Stomach (tissue), 9 donors: ENCODE data around the gene TM7SF3. TPM values are rescaled to one million over a fixed set of nuclear protein-coding genes. Genes with fewer than 3 reads are reported as not detected.
"Not testable (repeated sequence)": the region's sequence is repeated elsewhere in the genome, so short reads cannot be mapped to it uniquely, and the experiment has no call there.

ENCODE experiments used
- DNase-seq, 2 donors: peaks; one replicate each; pipeline versions ENCODE4 v3.0.0 to v3.0.0-alpha.2; 2013 to 2019
- H3K27ac ChIP-seq, 5 donors: fragments of 200-600 bp in 4 of 5; sonication (generic) in 4 of 5; one replicate each; pipeline ENCODE4 v1.5.1; 2013 to 2019; ENCODE audit warnings: mild to moderate bottlenecking in 1 of 5, moderate library complexity in 1 of 5
- H3K27me3 ChIP-seq, 3 donors: fragments of 200-600 bp; sonication (generic); one replicate each; pipeline ENCODE4 v1.5.1; 2017 to 2019; ENCODE audit warnings: mixed run types in 1 of 3
- H3K36me3 ChIP-seq, 4 donors: fragments of 200-600 bp; sonication (generic); 1 replicate in 3 of 4; 2 replicates in 1 of 4; pipeline ENCODE4 v1.5.1; 2016 to 2019
- H3K4me1 ChIP-seq, 4 donors: fragments of 200-600 bp; sonication (generic); one replicate each; pipeline ENCODE4 v1.5.1; 2016 to 2019
- H3K4me3 ChIP-seq, 4 donors: fragments of 200-600 bp; sonication (generic) in 3 of 4; one replicate each; pipeline ENCODE4 v1.5.1; 2016 to 2019; ENCODE audit warnings: mild to moderate bottlenecking in 1 of 4
- H3K9me3 ChIP-seq, 4 donors: fragments of 200-600 bp; sonication (generic); one replicate each; pipeline ENCODE4 v1.5.1; 2016 to 2019
- EP300 ChIP-seq: sonication (generic); formaldehyde crosslinking; IDR thresholded peaks from one replicate; pipeline ENCODE4 v1.6.1; 2017; ENCODE audit warnings: antibody characterized with exemption
- POLR2A ChIP-seq, 4 donors: fragments of 450-650 bp; IDR thresholded peaks; one replicate each; pipeline ENCODE4 v1.6.1; 2016; ENCODE audit warnings: antibody characterized with exemption in 4 of 4, control low read depth in 2 of 4, mild to moderate bottlenecking in 1 of 4, moderate library complexity in 1 of 4
- POLR2AphosphoS5 ChIP-seq, 3 donors: sonication (generic); formaldehyde crosslinking; IDR thresholded peaks; one replicate each; pipeline ENCODE4 v1.6.1; 2016; ENCODE audit warnings: antibody characterized with exemption in 3 of 3
- WGBS, 5 donors: extraction: QIAGEN DNeasy Blood & Tissue Kit in 3 of 5; methylation state at CpG; one replicate each; pipeline versions ENCODE4 v1.1.5 to v1.1.7; 2013 to 2018; 5-methylcytosine and 5-hydroxymethylcytosine counted together
- intact Hi-C: fragments of 100-400 bp; cut with DNase I; formaldehyde crosslinking; loops from one replicate; pipeline ENCODE4 v1.15.1; 2023; ENCODE audit warnings: low total_unique reads
- polyA plus RNA-seq, 3 donors: library from polyadenylated mRNA; stranded (reverse); fragments of 200-250 nt; gene quantifications; one replicate each; pipeline ENCODE4 v1.2.3, GENCODE V29; 2013
- total RNA-seq, 5 donors: library from RNA; depleted of rRNA; stranded (reverse); fragments of >200 nt; gene quantifications; one replicate each; pipeline versions ENCODE4 v1.1.0 to v1.2.3, GENCODE V29; 2014 to 2016
- TF ChIP-seq, protein P1 (sequence below), 7 experiments: fragments of 450-650 bp in 4 of 7; fragments of 200-600 bp in 3 of 7; sonication (generic) in 3 of 7; IDR thresholded peaks; one replicate each; pipeline ENCODE4 v1.5.1; 2016 to 2019; ENCODE audit warnings: antibody characterized with exemption in 7 of 7, control low read depth in 2 of 7, mild to moderate bottlenecking in 1 of 7
- donor health status: healthy with polysubstance abuse.
- donor health status: Bipolar disorder and iron deficiency.
- donor health status: healthy.

The TM7SF3 gene
- total and polyA plus RNA-seq, 8 donors = 13.5 to 148 (median 75.4) TPM

DNA sequence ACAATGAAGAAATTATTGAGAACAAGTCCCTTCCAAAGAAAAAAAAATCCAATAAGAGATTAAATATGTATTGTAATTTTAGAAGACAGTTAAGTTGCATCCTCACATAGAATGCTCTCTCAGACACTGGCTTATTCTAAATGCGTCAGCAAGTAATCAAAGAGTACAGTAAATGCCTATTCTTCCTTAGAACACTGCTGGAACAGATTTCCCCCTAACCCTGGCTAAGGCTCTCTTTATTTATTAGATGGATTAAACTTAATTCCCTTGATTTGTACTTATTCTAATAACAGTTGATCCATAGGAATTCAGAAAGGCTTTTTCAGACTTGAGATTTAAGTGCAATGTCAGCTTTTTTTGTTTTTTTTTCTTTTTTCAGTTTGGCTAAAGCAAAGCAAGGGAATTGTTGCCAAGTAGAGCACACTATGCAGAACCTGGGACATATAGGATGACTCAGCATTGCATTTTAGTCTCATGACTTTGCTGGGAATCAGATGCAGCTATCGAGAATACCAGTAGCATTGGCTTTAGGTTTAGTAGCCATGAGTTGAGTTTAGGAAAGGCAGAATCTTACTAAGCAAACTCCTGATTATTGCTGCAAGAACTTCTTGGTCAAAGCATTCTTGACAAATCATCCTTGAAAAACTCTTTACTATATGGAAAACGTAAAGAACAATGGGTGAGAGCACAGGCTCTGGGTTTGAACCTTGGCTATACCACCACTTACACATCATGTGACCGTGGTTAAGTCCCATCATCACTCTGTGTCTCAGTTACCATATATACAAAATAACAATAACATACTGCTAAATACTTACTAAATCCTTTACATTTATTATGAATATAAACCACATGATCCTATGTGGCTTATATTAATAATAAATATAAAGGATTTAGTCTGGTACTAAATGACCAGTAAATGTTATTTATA is 34.9 kb upstream of the TM7SF3 start:
- Histone ChIP-seq H3K4me3 (no peak overlapping the region), H3K4me1 (no peaks in the 10 kb centered on the region), H3K27me3 (no peaks in the 10 kb centered on the region), H3K9me3 (peaks cover 0 to 1% (median 0%) of the 10 kb centered on the region in 4 donors), H3K27ac (no peak overlapping the region), H3K36me3 (no peaks in the 10 kb centered on the region)
- 67 to 80% (median 68%) methylated on average over 4 of the region's 4 CpGs for WGBS, 5 donors
- peak in 1 of 2 donors; percentile 55 for DNase-seq
- TF ChIP-seq, protein P1, sequence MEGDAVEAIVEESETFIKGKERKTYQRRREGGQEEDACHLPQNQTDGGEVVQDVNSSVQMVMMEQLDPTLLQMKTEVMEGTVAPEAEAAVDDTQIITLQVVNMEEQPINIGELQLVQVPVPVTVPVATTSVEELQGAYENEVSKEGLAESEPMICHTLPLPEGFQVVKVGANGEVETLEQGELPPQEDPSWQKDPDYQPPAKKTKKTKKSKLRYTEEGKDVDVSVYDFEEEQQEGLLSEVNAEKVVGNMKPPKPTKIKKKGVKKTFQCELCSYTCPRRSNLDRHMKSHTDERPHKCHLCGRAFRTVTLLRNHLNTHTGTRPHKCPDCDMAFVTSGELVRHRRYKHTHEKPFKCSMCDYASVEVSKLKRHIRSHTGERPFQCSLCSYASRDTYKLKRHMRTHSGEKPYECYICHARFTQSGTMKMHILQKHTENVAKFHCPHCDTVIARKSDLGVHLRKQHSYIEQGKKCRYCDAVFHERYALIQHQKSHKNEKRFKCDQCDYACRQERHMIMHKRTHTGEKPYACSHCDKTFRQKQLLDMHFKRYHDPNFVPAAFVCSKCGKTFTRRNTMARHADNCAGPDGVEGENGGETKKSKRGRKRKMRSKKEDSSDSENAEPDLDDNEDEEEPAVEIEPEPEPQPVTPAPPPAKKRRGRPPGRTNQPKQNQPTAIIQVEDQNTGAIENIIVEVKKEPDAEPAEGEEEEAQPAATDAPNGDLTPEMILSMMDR (IDR thresholded peaks at IDR 0.05) = no peak
- TF ChIP-seq POLR2A (IDR thresholded peaks at IDR 0.05) = no peak
- TF ChIP-seq POLR2AphosphoS5 (IDR thresholded peaks at IDR 0.05) = no peak
- TF ChIP-seq EP300 = no peak
- intact Hi-C loops = no loop called here

DNA sequence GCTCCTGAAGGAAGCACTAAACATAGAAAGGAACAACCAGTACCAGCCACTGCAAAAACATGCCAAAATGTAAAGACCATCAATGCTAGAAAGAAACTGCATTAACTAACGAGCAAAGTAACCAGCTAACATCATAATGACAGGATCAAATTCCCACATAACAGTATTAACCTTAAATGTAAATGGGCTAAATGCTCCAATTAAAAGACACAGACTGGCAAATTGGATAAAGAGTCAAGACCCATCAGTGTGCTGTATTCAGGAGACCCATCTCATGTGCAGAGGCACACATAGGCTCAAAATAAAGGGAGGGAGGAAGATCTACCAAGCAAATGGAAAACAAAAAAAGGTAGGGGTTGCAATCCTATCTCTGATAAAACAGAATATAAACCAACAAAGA is 27.8 kb upstream of the TM7SF3 start:
- Histone ChIP-seq H3K36me3 (peaks cover 0 to 13% (median 6%) of the 10 kb centered on the region in 4 donors), H3K9me3 (peaks cover 0 to 20% (median 6%) of the 10 kb centered on the region in 4 donors)
- H3K27ac ChIP-seq, H3K27me3 ChIP-seq, H3K4me3 ChIP-seq, DNase-seq, intact Hi-C loops, H3K4me1 ChIP-seq: not testable (repeated sequence)
- WGBS, 5 donors = 91 to 100% (median 98%) methylated on average over 1 of the region's 1 CpG

DNA sequence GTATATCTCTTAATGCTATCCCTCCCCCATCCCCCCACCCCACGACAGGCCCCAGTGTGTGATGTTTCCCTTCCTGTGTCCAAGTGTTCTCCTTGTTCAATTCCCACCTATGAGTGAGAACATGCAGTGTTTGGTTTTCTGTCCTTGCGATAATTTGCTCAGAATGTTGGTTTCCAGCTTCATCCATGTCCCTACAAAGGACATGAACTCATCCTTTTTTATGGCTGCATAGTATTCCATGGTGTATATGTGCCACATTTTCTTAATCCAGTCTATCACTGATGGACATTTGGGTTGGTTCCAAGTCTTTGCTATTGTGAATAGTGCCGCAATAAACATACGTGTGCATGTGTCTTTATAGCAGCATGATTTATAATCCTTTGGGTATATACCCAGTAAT is 26.5 kb upstream of the TM7SF3 start:
- H3K27ac ChIP-seq, H3K27me3 ChIP-seq, DNase-seq, H3K4me1 ChIP-seq, H3K4me3 ChIP-seq, intact Hi-C loops: not testable (repeated sequence)
- peaks cover 0 to 13% (median 6%) of the 10 kb centered on the region in 4 donors for H3K36me3 ChIP-seq
- WGBS, 5 donors = 95 to 100% (median 97%) methylated on average over 2 of the region's 4 CpGs
- H3K9me3 ChIP-seq = peaks cover 0 to 20% (median 6%) of the 10 kb centered on the region in 4 donors

DNA sequence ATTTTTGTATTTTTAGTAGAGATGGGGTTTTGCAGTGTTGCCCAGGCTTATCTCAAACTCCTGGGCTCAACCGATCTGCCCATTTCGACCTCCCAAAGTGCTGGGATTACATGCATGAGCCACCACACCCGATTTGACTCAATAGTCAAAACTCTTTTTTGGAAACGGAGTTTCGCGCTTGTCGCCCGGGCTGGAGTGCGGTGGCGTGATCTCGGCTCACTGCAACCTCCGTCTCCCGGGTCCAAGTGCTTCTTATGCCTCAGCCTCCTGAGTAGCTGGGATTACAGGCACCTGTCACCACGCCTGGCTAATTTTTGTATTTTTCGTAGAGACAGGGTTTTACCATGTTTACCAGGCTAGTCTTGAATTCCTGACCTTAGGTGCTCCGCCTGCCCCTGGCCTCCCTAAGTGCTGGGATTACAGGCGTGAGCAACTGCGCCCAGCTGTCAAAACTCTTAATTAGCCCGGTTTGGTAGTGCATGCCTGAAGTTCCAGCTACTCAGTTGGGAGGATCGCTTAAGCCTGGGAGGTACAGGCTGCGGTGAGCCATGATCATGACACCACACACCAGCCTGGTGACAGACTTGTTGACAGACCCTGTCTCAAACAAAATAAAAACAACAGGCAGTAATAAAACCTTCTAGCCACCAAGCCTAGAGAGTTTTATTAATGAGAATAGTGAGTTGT is 20.6 kb upstream of the TM7SF3 start:
- TF ChIP-seq EP300 (no peak), POLR2A (IDR thresholded peaks at IDR 0.05) (no peak), POLR2AphosphoS5 (IDR thresholded peaks at IDR 0.05) (no peak)
- TF ChIP-seq, protein P1 (IDR thresholded peaks at IDR 0.05) = no peak
- WGBS, 5 donors = 94 to 97% (median 95%) methylated on average over 21 of the region's 21 CpGs
- H3K36me3 ChIP-seq = peaks cover 14 to 59% (median 50%) of the 10 kb centered on the region in 4 donors
- H3K4me3 ChIP-seq = no peak overlapping the region
- H3K4me1 ChIP-seq = no peaks in the 10 kb centered on the region
- no peak for DNase-seq
- no peak overlapping the region for H3K27ac ChIP-seq
- H3K9me3 ChIP-seq = no peaks in the 10 kb centered on the region
- no peaks in the 10 kb centered on the region for H3K27me3 ChIP-seq
- intact Hi-C loops = no loop called here

DNA sequence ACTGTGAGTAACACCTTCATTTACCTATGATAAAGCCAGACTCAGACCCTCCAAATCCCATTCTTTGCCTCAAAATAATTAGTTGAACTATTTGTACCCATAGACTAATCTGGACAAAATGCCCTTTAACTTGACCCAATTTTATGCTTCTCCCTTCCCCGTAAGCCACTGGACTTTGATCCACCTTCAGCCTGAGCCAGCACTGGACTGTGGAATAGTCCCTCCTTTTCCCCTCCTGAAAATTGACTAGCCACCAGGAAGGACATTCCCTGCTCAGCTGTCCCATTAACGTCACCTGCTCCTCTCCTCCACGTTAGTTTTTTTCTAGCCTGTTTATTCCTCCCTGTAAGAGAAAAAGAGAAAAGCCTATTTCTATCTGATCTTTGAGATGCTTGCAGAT is 18.5 kb upstream of the TM7SF3 start:
- Histone ChIP-seq H3K4me3 (no peak overlapping the region), H3K4me1 (no peaks in the 10 kb centered on the region), H3K36me3 (peaks cover 28 to 76% (median 68%) of the 10 kb centered on the region in 4 donors), H3K27me3 (no peaks in the 10 kb centered on the region), H3K27ac (no peak overlapping the region), H3K9me3 (no peaks in the 10 kb centered on the region)
- intact Hi-C loops = no loop called here
- 85 to 92% (median 89%) methylated on average over 3 of the region's 3 CpGs for WGBS, 5 donors
- no peak for TF ChIP-seq EP300
- no peak for TF ChIP-seq POLR2A (IDR thresholded peaks at IDR 0.05)
- TF ChIP-seq, protein P1 (IDR thresholded peaks at IDR 0.05) = no peak
- TF ChIP-seq POLR2AphosphoS5 (IDR thresholded peaks at IDR 0.05) = no peak
- no peak for DNase-seq
